ENCODE measurements around the gene LIN37.

- no peak for TF ChIP-seq CTCF (IDR thresholded peaks at IDR 0.05; ENCODE audit: low read depth, low read length)
- no peak for TF ChIP-seq EZH2phosphoT487 (IDR thresholded peaks at IDR 0.05; ENCODE audit: low read depth)
Measured at GRCh38 chr19:35774274-35775045, 26.1 kb downstream of the LIN37 start.
